Activated CD8-positive, alpha-beta memory T cell treated with anti-CD3 and anti-CD28 coated beads, Interleukin-2, amount 10 ng/mL, durations not matched to agents 7 days and 5 days (primary cell): Measurements from ENCODE around the gene DNAL4. TPM values are rescaled to one million over a fixed set of nuclear protein-coding genes. Genes with fewer than 3 reads are reported as not detected.

Source experiments
- ATAC-seq: fragments of 150-1000 bp; cut with Tn5 transposase; one replicate; pipeline ENCODE4 v1.10.0; 2021; ENCODE audit warnings: moderate library complexity
- CTCF ChIA-PET: fragments of 350-600 bp; sonication (Branson Sonifier 250); formaldehyde crosslinking; loops from one replicate; lab custom pipeline; 2021; ENCODE audit warnings: antibody characterized with exemption; lab: Charles Lee
- DNase-seq: peaks from one replicate; pipeline ENCODE4 v3.0.0-alpha.2; 2020
- H3K27ac Mint-ChIP-seq: one replicate; pipeline ENCODE4 v1.8.0; 2021; ENCODE audit warnings: mild to moderate bottlenecking, mixed read lengths
- H3K27me3 Mint-ChIP-seq: one replicate; pipeline ENCODE4 v1.8.0; 2021; ENCODE audit warnings: mixed read lengths
- H3K36me3 Mint-ChIP-seq: one replicate; pipeline ENCODE4 v1.8.0; 2021; ENCODE audit warnings: mild to moderate bottlenecking, mixed read lengths
- H3K4me1 Mint-ChIP-seq: one replicate; pipeline ENCODE4 v1.8.0; 2021; ENCODE audit warnings: mixed read lengths
- H3K4me3 Mint-ChIP-seq: one replicate; pipeline ENCODE4 v1.8.0; 2021; ENCODE audit warnings: mild to moderate bottlenecking, moderate library complexity, mixed read lengths
- H3K9me3 Mint-ChIP-seq: one replicate; pipeline ENCODE4 v1.8.0; 2022; ENCODE audit warnings: low read depth, mixed read lengths
- total RNA-seq, 2 experiments: library from RNA; stranded (reverse); gene quantifications; one replicate each; pipeline ENCODE4 v1.2.3, GENCODE V29; 2021

The DNAL4 gene
- total RNA-seq, 2 experiments from 2014 or later = 8.2 to 8.9 TPM

- DNase-seq (no peak), ATAC-seq (no peak)
- no peaks in the 10 kb centered on the region for H3K36me3 Mint-ChIP-seq
- no peak overlapping the region for H3K4me3 Mint-ChIP-seq
- H3K9me3 Mint-ChIP-seq = no peaks in the 10 kb centered on the region
- H3K27ac Mint-ChIP-seq = no peak overlapping the region
- H3K27me3 Mint-ChIP-seq = no peaks in the 10 kb centered on the region
- peaks cover 8% of the 10 kb centered on the region for H3K4me1 Mint-ChIP-seq
- CTCF ChIA-PET = interaction anchor here (0.6 to 2.0 kb wide), 2 partner anchors 8 to 299 kb away, joined by 4 to 5 read pairs; no protein-coding TSS in a partner anchor
Measured at GRCh38 chr22:38774496-38775166, 19.3 kb downstream of the DNAL4 start.

GRCh38 chr22:38773363-38773946 lies 20.5 kb downstream of the DNAL4 start:
- CTCF ChIA-PET = no interaction called here
- H3K36me3 Mint-ChIP-seq = no peaks in the 10 kb centered on the region
- no peak overlapping the region for H3K27ac Mint-ChIP-seq
- peaks cover 8% of the 10 kb centered on the region for H3K4me1 Mint-ChIP-seq
- no peak overlapping the region for H3K4me3 Mint-ChIP-seq
- H3K27me3 Mint-ChIP-seq = no peaks in the 10 kb centered on the region
- DNase-seq (no peak), ATAC-seq (no peak)
- no peaks in the 10 kb centered on the region for H3K9me3 Mint-ChIP-seq

- Mint-ChIP-seq H3K27ac (no peak overlapping the region), H3K27me3 (no peaks in the 10 kb centered on the region), H3K9me3 (no peaks in the 10 kb centered on the region), H3K4me1 (peaks cover 8% of the 10 kb centered on the region), H3K36me3 (no peaks in the 10 kb centered on the region), H3K4me3 (no peak overlapping the region)
- DNase-seq (no peak), ATAC-seq (no peak)
- CTCF ChIA-PET = no interaction called here
Measured at GRCh38 chr22:38772623-38772873, 21.4 kb downstream of the DNAL4 start.

GRCh38 chr22:38770257-38770949 lies 23.5 kb downstream of the DNAL4 start:
- CTCF ChIA-PET = interaction anchor here (0.7 to 3.4 kb wide), 7 partner anchors 11 to 401 kb away, joined by 3 to 30 read pairs (median 4); no protein-coding TSS in a partner anchor
- H3K4me1 Mint-ChIP-seq = peaks cover 6% of the 10 kb centered on the region
- DNase-seq = no peak
- no peak overlapping the region for H3K4me3 Mint-ChIP-seq
- no peak for ATAC-seq
- H3K9me3 Mint-ChIP-seq = no peaks in the 10 kb centered on the region
- H3K36me3 Mint-ChIP-seq = no peaks in the 10 kb centered on the region
- H3K27ac Mint-ChIP-seq = no peak overlapping the region
- H3K27me3 Mint-ChIP-seq = no peaks in the 10 kb centered on the region

GRCh38 chr22:38768036-38768435 lies 25.9 kb downstream of the DNAL4 start:
- no peak for ATAC-seq
- no peak for DNase-seq
- no peak overlapping the region for H3K4me3 Mint-ChIP-seq
- no peak overlapping the region for H3K27ac Mint-ChIP-seq
- H3K27me3 Mint-ChIP-seq = no peaks in the 10 kb centered on the region
- no peaks in the 10 kb centered on the region for H3K4me1 Mint-ChIP-seq
- H3K9me3 Mint-ChIP-seq = no peaks in the 10 kb centered on the region
- no peaks in the 10 kb centered on the region for H3K36me3 Mint-ChIP-seq
- CTCF ChIA-PET = interaction anchor here (0.9 to 6.2 kb wide), 14 partner anchors 9 to 538 kb away, joined by 3 to 31 read pairs (median 6); partner anchors contain the start of genes CBX6, NPTXR and SUN2

- ATAC-seq = no peak
- no peaks in the 10 kb centered on the region for H3K27me3 Mint-ChIP-seq
Measured at GRCh38 chr22:38767313-38767712, 26.6 kb downstream of the DNAL4 start.

GRCh38 chr22:38766076-38766777 lies 27.7 kb downstream of the DNAL4 start:
- H3K4me3 Mint-ChIP-seq = no peak overlapping the region
- H3K4me1 Mint-ChIP-seq = no peaks in the 10 kb centered on the region
- H3K27me3 Mint-ChIP-seq = no peaks in the 10 kb centered on the region
- peak; percentile 56 for ATAC-seq
- no peaks in the 10 kb centered on the region for H3K9me3 Mint-ChIP-seq
- no peaks in the 10 kb centered on the region for H3K36me3 Mint-ChIP-seq
- CTCF ChIA-PET = interaction anchor here (0.6 to 6.2 kb wide), 23 partner anchors 9 to 1864 kb away, joined by 3 to 31 read pairs (median 4); partner anchors contain the start of genes APOBEC3C, SUN2 and TOMM22
- H3K27ac Mint-ChIP-seq = no peak overlapping the region
- no peak for DNase-seq

More at GRCh38 chr22:38767313-38767712, 26.6 kb downstream of the DNAL4 start:
- CTCF ChIA-PET = interaction anchor here (1.0 to 6.2 kb wide), 8 partner anchors 9 to 104 kb away, joined by 3 to 31 read pairs (median 4); partner anchors contain the start of gene CBX6
- DNase-seq = no peak
- Mint-ChIP-seq H3K9me3 (no peaks in the 10 kb centered on the region), H3K4me3 (no peak overlapping the region), H3K4me1 (no peaks in the 10 kb centered on the region), H3K36me3 (no peaks in the 10 kb centered on the region), H3K27ac (no peak overlapping the region)

- no peak for ATAC-seq
- Mint-ChIP-seq H3K4me1 (peaks cover 14% of the 10 kb centered on the region), H3K4me3 (no peak overlapping the region), H3K36me3 (peaks cover 3% of the 10 kb centered on the region), H3K9me3 (no peaks in the 10 kb centered on the region), H3K27ac (no peak overlapping the region), H3K27me3 (no peaks in the 10 kb centered on the region)
- CTCF ChIA-PET = interaction anchor here (1.0 to 1.2 kb wide), 2 partner anchors 32 to 37 kb away, joined by 3 to 4 read pairs; partner anchors contain the start of gene DNAL4
- no peak for DNase-seq
Measured at GRCh38 chr22:38762551-38762983, 31.4 kb downstream of the DNAL4 start.

- H3K36me3 Mint-ChIP-seq = peaks cover 5% of the 10 kb centered on the region
- no peak overlapping the region for H3K27ac Mint-ChIP-seq
- no peaks in the 10 kb centered on the region for H3K27me3 Mint-ChIP-seq
- no peak overlapping the region for H3K4me3 Mint-ChIP-seq
- H3K9me3 Mint-ChIP-seq = no peaks in the 10 kb centered on the region
- ATAC-seq (no peak), DNase-seq (no peak)
- CTCF ChIA-PET = no interaction called here
- H3K4me1 Mint-ChIP-seq = peaks cover 20% of the 10 kb centered on the region
Measured at GRCh38 chr22:38761202-38762162, 32.5 kb downstream of the DNAL4 start.

GRCh38 chr22:38760477-38761201 lies 33.3 kb downstream of the DNAL4 start:
- Mint-ChIP-seq H3K4me3 (no peak overlapping the region), H3K4me1 (peaks cover 20% of the 10 kb centered on the region), H3K9me3 (no peaks in the 10 kb centered on the region), H3K27me3 (no peaks in the 10 kb centered on the region), H3K27ac (no peak overlapping the region), H3K36me3 (peaks cover 5% of the 10 kb centered on the region)
- CTCF ChIA-PET = interaction anchor here (2.4 to 4.3 kb wide), 2 partner anchors 9 to 26 kb away, joined by 7 to 30 read pairs; no protein-coding TSS in a partner anchor
- no peak for DNase-seq
- no peak for ATAC-seq

- Mint-ChIP-seq H3K36me3 (peaks cover 14% of the 10 kb centered on the region), H3K4me1 (peaks cover 21% of the 10 kb centered on the region), H3K27ac (peak overlapping the region; percentile 56), H3K4me3 (no peak overlapping the region), H3K27me3 (no peaks in the 10 kb centered on the region), H3K9me3 (no peaks in the 10 kb centered on the region)
- CTCF ChIA-PET = interaction anchor here (1.8 to 4.3 kb wide), 4 partner anchors 10 to 215 kb away, joined by 4 to 30 read pairs (median 6); no protein-coding TSS in a partner anchor
- DNase-seq (no peak), ATAC-seq (no peak)
Measured at GRCh38 chr22:38759005-38759404, 34.9 kb downstream of the DNAL4 start.
